GM19193 (cell line): ENCODE measurements around the gene EYA4.

ENCODE experiments used
- POLR2A ChIP-seq: IDR thresholded peaks from 4 replicates; pipeline ENCODE4 v1.6.1; 2011; ENCODE audit not compliant: insufficient read depth, insufficient read length; ENCODE audit errors: extremely low read depth

The EYA4 gene

DNA sequence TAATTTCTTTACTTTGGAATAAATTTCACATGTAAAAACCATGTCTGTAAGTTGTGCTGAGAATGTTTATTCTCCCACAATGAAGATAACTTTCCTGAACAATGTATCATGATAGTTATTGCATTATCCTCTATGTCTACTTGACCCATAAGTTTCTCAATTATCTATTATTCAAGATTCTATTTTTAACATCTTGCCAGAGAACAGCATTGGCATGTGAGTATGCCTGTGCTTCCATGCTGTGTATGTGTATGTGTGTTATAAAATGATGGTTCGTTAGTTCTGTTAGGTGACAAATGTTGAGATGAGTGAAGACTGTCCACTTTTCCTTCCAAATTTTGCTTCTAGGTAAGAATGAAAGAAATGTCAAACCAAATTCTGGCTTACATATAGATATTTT, 111.9 kb downstream of the EYA4 start:
- no peak for TF ChIP-seq POLR2A

DNA sequence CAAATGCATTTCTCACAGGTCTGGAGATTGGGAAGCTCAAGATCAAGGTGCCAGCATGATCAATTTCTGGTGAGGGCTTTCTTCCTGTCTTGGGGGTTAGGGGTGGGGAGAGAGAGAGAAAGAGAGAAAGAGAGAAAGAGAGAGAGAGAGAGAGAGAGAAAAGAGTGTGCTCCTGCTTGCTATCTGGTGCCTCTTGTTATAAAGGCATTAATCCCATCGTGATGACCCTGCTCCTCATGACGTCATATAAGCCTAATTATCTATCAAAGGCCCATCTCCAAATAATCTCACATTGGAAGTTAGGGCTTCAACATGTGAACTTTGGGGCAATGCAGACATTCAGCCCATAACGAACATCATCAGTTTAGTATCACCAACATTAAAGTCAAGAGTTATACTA, 114.8 kb downstream of the EYA4 start:
- TF ChIP-seq POLR2A = no peak

DNA sequence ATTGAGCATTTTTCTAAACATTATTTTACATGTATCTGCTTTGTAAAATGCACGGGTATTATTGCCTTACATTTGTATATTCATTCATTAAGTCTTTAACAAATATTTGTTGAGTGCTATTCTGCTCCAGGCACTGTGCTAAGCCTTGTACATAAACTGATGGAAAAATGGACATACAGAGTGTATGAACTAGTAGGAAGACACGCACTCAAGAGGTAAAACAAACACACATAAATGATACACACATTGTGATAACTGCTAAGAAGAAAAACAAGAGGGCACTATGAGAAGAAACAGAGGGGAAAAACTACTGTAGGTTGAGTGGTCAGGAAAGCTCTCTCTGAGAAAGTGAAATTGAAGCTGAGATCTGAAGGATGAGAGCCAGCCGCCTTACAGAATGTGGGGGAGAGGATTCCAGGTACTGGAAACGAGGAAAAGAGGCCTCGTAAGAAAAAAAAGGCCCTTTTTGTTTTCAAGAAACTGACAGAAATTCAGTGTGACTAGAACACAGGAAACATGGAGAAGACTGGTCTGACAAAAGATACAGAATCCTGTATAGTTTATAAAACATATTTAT, 117.5 kb downstream of the EYA4 start:
- TF ChIP-seq POLR2A = no peak

DNA sequence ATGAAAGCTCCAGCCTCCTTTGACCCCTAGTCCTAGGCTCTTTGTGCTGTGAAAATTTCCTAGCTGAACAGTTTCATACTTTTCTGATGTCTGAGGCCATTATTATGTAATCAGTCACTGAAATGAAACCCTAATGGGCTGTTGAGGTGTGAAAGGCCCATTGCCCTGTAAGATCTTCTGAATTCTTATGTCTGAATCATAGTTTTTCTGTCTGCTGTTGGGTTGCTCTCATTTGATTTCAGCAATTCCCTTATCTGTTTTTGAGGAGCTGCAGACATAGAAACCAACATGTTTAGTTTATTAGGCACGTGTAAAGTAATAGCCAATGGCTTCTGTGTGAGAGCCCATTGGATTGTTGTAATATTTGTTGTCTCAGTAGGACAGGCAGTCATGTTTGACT, 118.1 kb downstream of the EYA4 start:
- no peak for TF ChIP-seq POLR2A

DNA sequence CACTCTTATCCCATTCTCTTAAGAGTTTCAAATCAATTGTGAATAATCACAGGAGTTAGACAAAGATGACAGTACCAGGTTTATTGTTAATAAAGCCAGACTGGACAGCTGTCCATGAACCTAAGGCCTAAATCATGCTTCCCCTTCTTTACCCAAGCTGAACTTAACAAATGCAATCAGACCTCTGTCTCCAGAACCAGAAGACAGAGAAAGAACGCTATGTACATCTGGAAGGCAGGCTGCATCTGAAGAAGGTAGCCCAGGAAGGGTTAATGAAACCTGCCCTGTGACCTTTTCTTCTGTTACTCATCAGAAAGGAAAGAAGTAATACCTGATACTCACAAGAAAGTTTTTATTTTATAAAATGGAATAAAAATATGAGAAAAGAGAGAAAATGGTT, 118.6 kb downstream of the EYA4 start:
- no peak for TF ChIP-seq POLR2A

DNA sequence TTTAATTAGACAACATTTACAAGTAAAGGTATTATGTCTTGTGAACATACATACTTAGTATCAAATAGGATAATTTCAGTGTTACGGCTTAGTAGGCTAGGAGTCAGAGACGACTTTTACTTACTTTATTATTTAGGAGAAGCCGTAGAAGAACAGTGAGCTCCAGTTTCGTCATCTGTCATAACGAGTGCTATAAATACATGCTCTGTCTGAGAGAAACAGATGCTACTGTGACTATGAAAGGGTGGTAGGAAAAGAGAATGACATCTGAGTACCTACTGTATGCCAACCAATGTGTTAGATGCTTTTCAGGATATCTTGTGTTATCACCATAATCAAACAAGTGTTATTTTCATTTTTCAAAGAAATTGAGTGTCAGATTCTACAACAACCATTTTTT, 119.0 kb downstream of the EYA4 start:
- TF ChIP-seq POLR2A = no peak

DNA sequence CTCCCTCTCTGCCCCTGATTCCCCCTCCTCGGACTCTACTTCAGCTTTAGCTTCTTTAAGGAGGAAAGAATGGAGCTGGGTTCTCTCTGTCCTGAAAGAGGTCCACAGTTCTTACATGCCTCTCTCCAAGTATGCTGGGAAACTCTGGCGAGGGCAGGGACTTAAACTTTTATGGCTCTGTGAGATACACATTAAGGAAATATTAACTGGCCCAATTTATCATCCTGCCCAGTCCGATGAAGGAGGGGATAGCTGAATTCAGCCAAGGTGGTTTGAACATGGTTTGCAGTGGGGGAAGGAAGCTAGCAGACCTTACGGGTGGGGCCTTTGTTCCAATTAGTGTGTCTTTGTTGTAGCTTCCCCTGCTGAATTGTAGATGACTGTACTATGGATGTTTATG, 121.7 kb downstream of the EYA4 start:
- TF ChIP-seq POLR2A = no peak

DNA sequence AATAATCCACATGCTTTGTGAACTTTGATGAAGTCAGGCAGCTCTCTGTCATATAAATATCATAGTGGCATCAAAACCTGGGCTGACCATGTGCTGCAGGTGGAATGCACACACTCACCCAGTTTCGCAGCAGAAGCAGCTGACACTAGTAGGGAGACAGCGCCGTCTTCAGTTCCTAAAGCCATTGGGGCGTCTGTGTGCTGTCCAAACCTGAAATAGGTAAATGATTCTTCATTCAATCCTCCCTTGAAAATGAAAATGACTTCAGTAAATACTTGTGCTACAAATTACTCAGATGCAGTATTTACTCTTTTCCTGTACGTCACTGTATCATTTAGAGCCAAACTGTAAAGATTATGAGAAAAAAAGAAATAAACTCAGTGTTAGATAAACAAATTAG, 127.5 kb downstream of the EYA4 start:
- no peak for TF ChIP-seq POLR2A

DNA sequence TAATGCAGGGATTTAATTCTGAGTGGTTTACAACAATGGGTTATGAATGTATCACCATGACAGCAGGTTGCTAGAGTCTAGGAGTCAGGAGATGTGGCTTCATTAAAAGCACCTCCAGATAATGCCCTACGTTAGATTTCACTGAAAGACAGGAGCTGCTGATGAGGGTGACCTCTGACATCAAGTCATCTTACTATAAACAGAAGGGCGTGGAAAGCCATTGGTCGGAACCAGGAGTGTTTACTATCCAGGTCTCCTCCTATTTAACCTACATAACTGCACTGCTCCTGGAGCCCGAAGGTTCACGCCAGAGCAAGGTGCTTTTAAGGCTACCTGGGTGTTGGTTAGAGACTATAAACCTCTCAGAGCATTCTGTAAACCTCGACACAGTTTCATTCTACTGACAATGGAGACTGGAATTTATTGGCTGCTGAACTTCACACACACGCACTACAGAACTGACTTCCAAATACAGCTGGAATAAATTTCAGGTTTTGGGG, 128.7 kb downstream of the EYA4 start:
- TF ChIP-seq POLR2A = no peak

DNA sequence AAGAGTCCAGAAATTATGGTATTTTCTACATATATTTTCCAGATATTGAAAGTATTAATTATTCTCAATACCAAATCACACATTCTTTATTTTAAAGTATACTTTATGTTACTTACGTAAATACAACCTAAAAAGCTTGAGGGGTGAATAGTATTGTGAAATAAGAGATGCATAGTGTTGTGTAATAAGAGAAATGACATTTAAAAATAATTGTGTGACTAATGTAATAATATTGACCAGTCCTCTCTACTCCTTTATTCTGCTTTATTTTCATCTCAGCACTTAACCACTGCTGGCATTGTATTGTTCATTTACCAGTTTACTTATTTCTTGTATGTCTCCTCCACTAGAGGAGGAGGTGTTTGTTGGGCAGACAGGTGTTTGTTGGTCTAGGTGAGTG, 135.6 kb downstream of the EYA4 start:
- no peak for TF ChIP-seq POLR2A

DNA sequence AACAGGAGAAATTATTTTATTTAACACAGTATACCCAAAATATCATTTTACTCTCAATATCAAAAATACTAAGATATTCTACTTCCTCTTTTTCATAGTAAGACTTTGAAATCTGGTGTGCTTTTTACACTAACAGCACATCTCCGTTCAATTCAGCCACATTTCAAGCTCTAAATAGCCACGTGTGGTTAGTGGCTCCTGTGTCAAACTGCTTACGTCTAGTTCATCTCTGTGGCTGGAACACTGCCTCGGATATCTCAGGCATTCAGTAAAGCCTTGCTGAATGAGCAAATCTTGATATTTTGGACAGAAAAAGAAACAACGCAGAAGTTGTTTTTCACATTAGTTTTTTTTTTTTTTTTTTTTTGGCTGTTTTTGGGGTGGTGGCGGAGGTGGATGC, 136.1 kb downstream of the EYA4 start:
- no peak for TF ChIP-seq POLR2A

DNA sequence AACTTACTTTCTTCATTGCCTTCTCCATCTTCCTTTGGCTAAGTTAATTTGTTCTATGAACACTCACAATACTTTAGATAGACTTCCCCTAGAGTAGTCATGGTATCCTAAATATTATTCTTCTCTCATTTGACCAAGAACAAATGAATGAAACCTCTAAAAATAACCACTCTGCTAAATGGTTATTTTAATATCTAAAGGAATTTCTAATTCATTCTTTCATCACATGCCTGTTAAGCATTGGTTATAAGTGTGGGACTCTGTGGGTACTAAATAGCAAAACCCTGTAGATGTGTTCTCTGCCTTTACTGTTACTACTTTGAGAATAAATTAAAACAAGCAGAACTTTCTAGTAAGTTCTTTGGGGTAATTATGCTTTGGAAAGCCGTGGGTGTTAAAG, 138.9 kb downstream of the EYA4 start:
- TF ChIP-seq POLR2A = no peak

DNA sequence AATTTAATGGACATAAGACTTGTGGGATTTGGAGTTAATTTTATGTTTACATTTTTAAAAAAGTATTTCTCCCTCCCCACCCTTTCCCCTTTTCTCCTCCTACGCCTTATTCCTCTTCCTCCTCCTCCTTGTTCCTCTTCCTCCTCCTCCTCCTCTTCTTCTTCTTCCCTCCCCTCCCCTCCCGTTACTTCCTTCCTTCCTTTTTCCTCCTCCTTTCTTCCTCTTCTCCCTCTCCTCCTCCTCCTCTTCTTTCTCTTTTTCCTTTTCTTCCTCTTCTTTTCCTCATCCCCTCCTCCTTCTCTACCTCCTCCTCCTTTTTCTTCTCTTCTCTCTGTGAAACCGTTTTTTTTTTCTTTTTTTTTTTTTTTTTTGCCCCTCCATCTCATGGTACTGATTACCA, 139.6 kb downstream of the EYA4 start:
- no peak for TF ChIP-seq POLR2A

DNA sequence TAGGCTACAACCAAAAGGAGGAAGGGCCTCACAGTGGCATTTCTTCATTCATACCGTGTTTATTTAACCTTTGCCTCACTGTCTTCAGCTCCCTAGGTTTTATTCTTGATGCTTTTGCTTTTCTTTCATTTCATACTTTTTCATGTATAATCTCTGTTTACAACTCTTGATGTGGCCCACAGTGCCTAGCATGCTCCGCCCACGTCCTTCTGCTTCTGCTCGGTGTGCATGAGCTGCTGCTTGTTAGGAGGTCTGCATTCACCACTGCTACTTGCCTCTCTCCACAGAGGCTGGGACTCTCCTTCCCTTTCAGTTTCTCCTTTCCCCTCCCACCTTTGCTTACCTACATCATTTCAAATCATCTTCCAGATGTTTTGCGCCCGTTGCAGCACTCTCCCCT, 147.6 kb downstream of the EYA4 start:
- no peak for TF ChIP-seq POLR2A

DNA sequence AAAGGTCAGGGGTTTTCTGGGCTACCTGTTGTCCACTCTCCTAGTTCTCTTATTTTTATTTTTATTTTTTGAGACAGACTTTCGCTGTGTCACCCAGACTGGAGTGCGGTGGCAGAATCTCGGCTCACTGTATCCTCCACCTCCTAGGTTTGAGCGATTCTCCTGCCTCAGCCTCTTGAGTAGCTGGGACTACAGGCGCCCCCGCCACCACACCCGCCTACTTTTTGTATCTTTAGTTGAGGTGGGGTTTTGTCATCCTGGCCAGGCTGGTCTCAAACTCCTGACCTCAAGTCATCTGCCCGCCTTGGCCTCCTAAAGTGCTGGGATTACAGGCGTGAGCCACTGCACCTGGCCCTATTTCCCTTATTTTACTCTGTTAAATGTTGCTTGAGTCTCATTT, 149.0 kb downstream of the EYA4 start:
- no peak for TF ChIP-seq POLR2A

DNA sequence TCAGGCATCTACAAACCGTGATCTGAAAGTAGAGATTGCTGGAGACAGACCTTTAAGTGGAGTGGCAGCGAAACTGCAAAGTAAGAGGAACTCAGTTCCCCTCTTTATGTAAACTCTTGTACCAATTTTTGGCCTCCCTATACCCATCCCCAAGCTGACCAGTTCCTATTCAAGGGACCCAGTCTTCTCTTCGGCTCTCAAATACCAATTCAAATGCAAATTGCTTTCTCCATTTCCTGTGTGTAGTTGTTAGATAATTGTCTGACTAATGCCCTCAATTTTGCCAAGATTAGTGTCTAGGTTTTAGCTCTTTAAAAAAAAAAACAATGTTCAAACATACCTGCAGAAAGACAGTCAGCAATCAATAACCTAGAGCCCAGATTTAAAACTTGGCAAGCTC, 150.9 kb downstream of the EYA4 start:
- no peak for TF ChIP-seq POLR2A

DNA sequence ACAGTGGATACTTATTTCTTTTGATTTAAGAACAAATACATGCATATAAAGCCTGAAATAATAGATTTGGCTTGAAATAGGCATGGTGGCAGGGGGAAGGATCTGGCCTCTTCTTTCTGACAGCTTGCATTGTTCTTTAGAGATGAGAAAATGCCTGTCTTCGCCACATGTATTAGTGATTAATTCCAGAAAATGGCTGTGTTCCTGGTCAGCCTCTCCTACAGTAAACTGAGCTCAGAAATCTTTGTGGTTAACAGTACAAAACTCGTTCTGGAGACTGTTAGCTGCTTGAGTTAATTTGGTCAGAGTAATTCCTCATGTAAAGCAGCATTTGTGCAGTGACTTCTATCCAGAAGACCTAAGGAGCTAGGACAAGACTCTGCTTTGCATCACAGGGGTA, 151.5 kb downstream of the EYA4 start:
- TF ChIP-seq POLR2A = no peak
